PC-9 (cell line): ENCODE results near the gene GPR108.

ENCODE experiments used
- EZH2 ChIP-seq: fragments of 200-600 bp; sonication (generic); IDR thresholded peaks from 2 replicates; pipeline ENCODE4 v1.8.0; 2017; ENCODE audit warnings: antibody characterized with exemption, low read depth
- TF ChIP-seq, protein P1 (sequence below): fragments of 200-600 bp; sonication (generic); conservative IDR thresholded peaks from 2 replicates; pipeline ENCODE4 v1.6.1; 2017; ENCODE audit warnings: mixed run types, antibody characterized with exemption, mild to moderate bottlenecking, moderate library complexity

DNA sequence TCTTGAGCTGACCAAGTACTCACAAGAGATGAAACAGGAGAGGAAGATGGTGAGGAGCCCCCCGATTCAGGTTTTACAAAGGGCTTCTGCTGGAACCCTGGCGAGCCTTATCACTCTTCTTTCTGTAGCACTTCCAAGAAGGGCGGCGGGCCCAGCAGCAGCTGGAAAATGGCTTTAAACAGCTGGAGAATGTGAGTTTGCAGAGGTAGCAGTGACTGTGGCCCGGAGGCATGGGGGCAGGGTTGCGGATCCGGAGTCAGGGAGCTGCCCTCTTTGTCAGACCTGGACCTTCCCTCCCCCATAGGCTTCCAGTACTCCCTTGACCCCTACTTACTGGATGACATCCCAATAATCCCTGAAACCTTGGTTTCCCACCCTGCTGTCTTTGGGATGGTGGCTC is 5.7 kb upstream of the GPR108 start:
- TF ChIP-seq, protein P1, sequence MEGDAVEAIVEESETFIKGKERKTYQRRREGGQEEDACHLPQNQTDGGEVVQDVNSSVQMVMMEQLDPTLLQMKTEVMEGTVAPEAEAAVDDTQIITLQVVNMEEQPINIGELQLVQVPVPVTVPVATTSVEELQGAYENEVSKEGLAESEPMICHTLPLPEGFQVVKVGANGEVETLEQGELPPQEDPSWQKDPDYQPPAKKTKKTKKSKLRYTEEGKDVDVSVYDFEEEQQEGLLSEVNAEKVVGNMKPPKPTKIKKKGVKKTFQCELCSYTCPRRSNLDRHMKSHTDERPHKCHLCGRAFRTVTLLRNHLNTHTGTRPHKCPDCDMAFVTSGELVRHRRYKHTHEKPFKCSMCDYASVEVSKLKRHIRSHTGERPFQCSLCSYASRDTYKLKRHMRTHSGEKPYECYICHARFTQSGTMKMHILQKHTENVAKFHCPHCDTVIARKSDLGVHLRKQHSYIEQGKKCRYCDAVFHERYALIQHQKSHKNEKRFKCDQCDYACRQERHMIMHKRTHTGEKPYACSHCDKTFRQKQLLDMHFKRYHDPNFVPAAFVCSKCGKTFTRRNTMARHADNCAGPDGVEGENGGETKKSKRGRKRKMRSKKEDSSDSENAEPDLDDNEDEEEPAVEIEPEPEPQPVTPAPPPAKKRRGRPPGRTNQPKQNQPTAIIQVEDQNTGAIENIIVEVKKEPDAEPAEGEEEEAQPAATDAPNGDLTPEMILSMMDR, result no peak
- TF ChIP-seq EZH2, result no peak
